Type B pancreatic cell (in vitro differentiated cells): Measurements from ENCODE around the gene TBC1D1. TPM values are rescaled to one million over a fixed set of nuclear protein-coding genes. Genes with fewer than 3 reads are reported as not detected.

Experiments used
- DNase-seq: peaks from one replicate; pipeline ENCODE4 v3.0.0; 2021; ENCODE audit warnings: mixed read lengths; ENCODE audit not compliant: unreplicated experiment; ENCODE audit errors: extremely low spot score
- H3K27ac Mint-ChIP-seq: 2 replicates; pipeline ENCODE4 v1.8.0; 2021; ENCODE audit warnings: mild to moderate bottlenecking, mixed read lengths
- H3K27me3 Mint-ChIP-seq: 2 replicates; pipeline ENCODE4 v1.8.0; 2021; ENCODE audit warnings: mixed read lengths
- H3K36me3 Mint-ChIP-seq: 2 replicates; pipeline ENCODE4 v1.8.0; 2021; ENCODE audit warnings: mixed read lengths
- H3K4me1 Mint-ChIP-seq: one replicate; pipeline ENCODE4 v1.8.0; 2021; ENCODE audit warnings: mixed read lengths; ENCODE audit not compliant: unreplicated experiment
- H3K4me3 Mint-ChIP-seq: 2 replicates; pipeline ENCODE4 v1.8.0; 2021; ENCODE audit warnings: mild to moderate bottlenecking, mixed read lengths
- H3K9me3 Mint-ChIP-seq: 2 replicates; pipeline ENCODE4 v1.8.0; 2021; ENCODE audit warnings: mixed read lengths
- total RNA-seq: library from RNA; stranded (reverse); gene quantifications from 2 replicates; pipeline ENCODE4 v1.2.1, GENCODE V29; 2021; ENCODE audit warnings: low replicate concordance
- TF ChIP-seq, protein P1 (sequence below): fragments of 200-600 bp; sonication (generic); conservative IDR thresholded peaks from 2 replicates; pipeline ENCODE4 v1.5.0; 2021; ENCODE audit warnings: antibody characterized with exemption, mild to moderate bottlenecking

Gene TBC1D1
- total RNA-seq, 1 donor from 2014 or later = 110 TPM

DNA sequence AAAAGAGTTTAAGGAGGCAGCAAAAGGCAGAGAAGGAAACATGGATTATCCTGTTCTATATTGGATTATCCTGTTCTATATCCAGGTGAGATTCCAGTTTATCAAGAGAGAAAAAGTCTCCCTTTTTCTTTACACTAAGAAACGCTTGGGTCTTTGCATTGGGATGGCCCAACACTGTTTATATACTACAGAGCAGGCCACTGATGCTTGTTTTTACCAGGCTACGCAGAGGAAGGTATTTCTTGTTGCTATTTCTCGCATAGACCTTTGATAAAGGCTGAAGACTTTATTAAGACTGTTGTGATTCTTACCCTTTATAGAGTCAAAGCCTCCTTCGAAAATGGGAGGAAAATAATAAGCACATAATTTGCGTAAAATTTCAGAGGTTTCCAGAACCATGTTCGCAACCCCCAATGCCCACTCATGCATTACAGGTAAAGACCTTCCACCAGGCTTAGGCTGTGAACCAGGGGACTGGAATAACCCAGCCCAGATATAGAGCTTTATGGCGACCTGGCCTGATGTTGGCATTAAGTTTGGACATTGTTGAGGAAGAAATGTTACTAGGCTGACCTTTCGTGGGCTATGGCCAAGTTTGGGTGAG, 287.6 kb downstream of the TBC1D1 start:
- Mint-ChIP-seq H3K4me3 (no peak overlapping the region), H3K27ac (no peak overlapping the region), H3K4me1 (peaks cover 30% of the 10 kb centered on the region), H3K27me3 (no peaks in the 10 kb centered on the region), H3K36me3 (no peaks in the 10 kb centered on the region), H3K9me3 (peaks cover 4% of the 10 kb centered on the region)
- DNase-seq = no peak
- TF ChIP-seq, protein P1, sequence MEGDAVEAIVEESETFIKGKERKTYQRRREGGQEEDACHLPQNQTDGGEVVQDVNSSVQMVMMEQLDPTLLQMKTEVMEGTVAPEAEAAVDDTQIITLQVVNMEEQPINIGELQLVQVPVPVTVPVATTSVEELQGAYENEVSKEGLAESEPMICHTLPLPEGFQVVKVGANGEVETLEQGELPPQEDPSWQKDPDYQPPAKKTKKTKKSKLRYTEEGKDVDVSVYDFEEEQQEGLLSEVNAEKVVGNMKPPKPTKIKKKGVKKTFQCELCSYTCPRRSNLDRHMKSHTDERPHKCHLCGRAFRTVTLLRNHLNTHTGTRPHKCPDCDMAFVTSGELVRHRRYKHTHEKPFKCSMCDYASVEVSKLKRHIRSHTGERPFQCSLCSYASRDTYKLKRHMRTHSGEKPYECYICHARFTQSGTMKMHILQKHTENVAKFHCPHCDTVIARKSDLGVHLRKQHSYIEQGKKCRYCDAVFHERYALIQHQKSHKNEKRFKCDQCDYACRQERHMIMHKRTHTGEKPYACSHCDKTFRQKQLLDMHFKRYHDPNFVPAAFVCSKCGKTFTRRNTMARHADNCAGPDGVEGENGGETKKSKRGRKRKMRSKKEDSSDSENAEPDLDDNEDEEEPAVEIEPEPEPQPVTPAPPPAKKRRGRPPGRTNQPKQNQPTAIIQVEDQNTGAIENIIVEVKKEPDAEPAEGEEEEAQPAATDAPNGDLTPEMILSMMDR = no peak

GRCh38 chr4:38179690-38180377, 288.9 kb downstream of the TBC1D1 start:
- peaks cover 4% of the 10 kb centered on the region for H3K9me3 Mint-ChIP-seq
- DNase-seq = peak; percentile 79
- peaks cover 23% of the 10 kb centered on the region for H3K4me1 Mint-ChIP-seq
- H3K4me3 Mint-ChIP-seq = peak overlapping the region; percentile 4
- TF ChIP-seq, protein P1 = peak; percentile 98
- H3K36me3 Mint-ChIP-seq = no peaks in the 10 kb centered on the region
- H3K27me3 Mint-ChIP-seq = no peaks in the 10 kb centered on the region
- H3K27ac Mint-ChIP-seq = peak overlapping the region; percentile 35

GRCh38 chr4:38180456-38180855, 289.6 kb downstream of the TBC1D1 start:
- Mint-ChIP-seq H3K27me3 (no peaks in the 10 kb centered on the region), H3K4me1 (peaks cover 18% of the 10 kb centered on the region), H3K4me3 (no peak overlapping the region), H3K36me3 (no peaks in the 10 kb centered on the region), H3K9me3 (no peaks in the 10 kb centered on the region), H3K27ac (no peak overlapping the region)
- TF ChIP-seq, protein P1 = peak; percentile 4
- no peak for DNase-seq

DNA sequence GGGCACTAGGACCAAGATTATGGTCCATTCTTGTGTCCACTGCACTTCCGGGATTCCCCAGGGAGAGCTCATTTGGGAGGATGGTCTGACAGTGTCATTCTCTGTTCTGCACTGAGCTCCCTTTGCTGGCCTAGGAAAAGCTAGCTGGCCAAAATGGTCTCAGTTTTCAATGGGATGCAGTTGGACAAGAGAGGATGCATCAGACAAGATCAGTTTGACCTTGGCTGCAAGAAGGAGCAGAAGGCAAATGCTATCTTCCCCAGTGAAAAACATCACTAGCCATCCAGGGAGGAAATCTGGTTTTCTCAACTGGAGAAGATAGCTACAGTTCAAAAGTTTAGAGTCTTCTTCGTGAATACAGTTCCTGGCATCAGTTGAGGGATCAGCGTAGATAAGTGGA, 290.4 kb downstream of the TBC1D1 start:
- H3K4me1 Mint-ChIP-seq = peaks cover 18% of the 10 kb centered on the region
- DNase-seq = no peak
- no peak overlapping the region for H3K4me3 Mint-ChIP-seq
- no peaks in the 10 kb centered on the region for H3K36me3 Mint-ChIP-seq
- no peaks in the 10 kb centered on the region for H3K9me3 Mint-ChIP-seq
- TF ChIP-seq, protein P1 = no peak
- H3K27ac Mint-ChIP-seq = no peak overlapping the region
- no peaks in the 10 kb centered on the region for H3K27me3 Mint-ChIP-seq

GRCh38 chr4:38182334-38182998, 291.6 kb downstream of the TBC1D1 start:
- Mint-ChIP-seq H3K4me3 (no peak overlapping the region), H3K4me1 (peaks cover 18% of the 10 kb centered on the region), H3K9me3 (no peaks in the 10 kb centered on the region), H3K27me3 (no peaks in the 10 kb centered on the region), H3K27ac (no peak overlapping the region), H3K36me3 (no peaks in the 10 kb centered on the region)
- TF ChIP-seq, protein P1 = no peak
- DNase-seq = no peak
